CD4-positive, alpha-beta memory T cell (primary cell): ENCODE results near the gene LRRC53. TPM values are rescaled to one million over a fixed set of nuclear protein-coding genes. Genes with fewer than 3 reads are reported as not detected.

ENCODE experiments used
- CTCF ChIA-PET: fragments of 350-600 bp; sonication (Branson Sonifier 250); formaldehyde crosslinking; loops from one replicate; lab custom pipeline; 2021; ENCODE audit warnings: inconsistent platforms; ENCODE audit not compliant: partially characterized antibody; lab: Charles Lee
- POLR2A ChIA-PET: fragments of 350-600 bp; sonication (Branson Sonifier 250); formaldehyde crosslinking; loops from one replicate; lab custom pipeline; 2021; ENCODE audit not compliant: partially characterized antibody; lab: Charles Lee
- DNase-seq, 5 donors: peaks; one replicate each; pipeline versions ENCODE4 v3.0.0 to v3.0.0-alpha.2; 2020 to 2022; ENCODE audit warnings: mixed read lengths in 1 of 5
- H3K27ac ChIP-seq: one replicate; pipeline ENCODE4 v1.7.0; 2013; ENCODE audit warnings: low read depth, low read length
- H3K27me3 ChIP-seq: 2 replicates; pipeline ENCODE4 v1.7.0; 2013; ENCODE audit warnings: mild to moderate bottlenecking, low read length, moderate library complexity; ENCODE audit not compliant: insufficient read depth
- H3K36me3 ChIP-seq: 2 replicates; pipeline ENCODE4 v1.7.0; 2013; ENCODE audit warnings: mild to moderate bottlenecking, low read length, moderate library complexity; ENCODE audit not compliant: insufficient read depth
- H3K4me1 ChIP-seq: 2 replicates; pipeline ENCODE4 v1.7.0; 2013; ENCODE audit warnings: mild to moderate bottlenecking, low read length, moderate library complexity; ENCODE audit not compliant: insufficient read depth
- H3K4me3 ChIP-seq, 2 donors: one replicate each; pipeline ENCODE4 v1.7.0; 2013; ENCODE audit warnings: low read length in 2 of 2, mild to moderate bottlenecking in 1 of 2
- H3K9me3 ChIP-seq, 2 donors: one replicate each; pipeline ENCODE4 v1.7.0; 2013; ENCODE audit warnings: low read length in 2 of 2, control low read depth in 1 of 2; ENCODE audit not compliant: control insufficient read depth in 1 of 2
- H3K27ac Mint-ChIP-seq, 7 donors: one replicate each; pipeline ENCODE4 v1.8.0; 2020 to 2021; ENCODE audit warnings: mixed read lengths in 7 of 7, mild to moderate bottlenecking in 6 of 7, inconsistent platforms in 3 of 7, moderate library complexity in 3 of 7
- H3K27me3 Mint-ChIP-seq, 2 donors: one replicate each; pipeline ENCODE4 v1.8.0; 2020 to 2021; ENCODE audit warnings: mixed read lengths in 2 of 2
- H3K36me3 Mint-ChIP-seq, 2 donors: one replicate each; pipeline ENCODE4 v1.8.0; 2020 to 2021; ENCODE audit warnings: mixed read lengths in 2 of 2, inconsistent platforms in 1 of 2, mild to moderate bottlenecking in 1 of 2
- H3K4me1 Mint-ChIP-seq, 4 donors: one replicate each; pipeline ENCODE4 v1.8.0; 2020 to 2021; ENCODE audit warnings: mixed read lengths in 4 of 4, mild to moderate bottlenecking in 1 of 4
- H3K4me3 Mint-ChIP-seq, 8 donors: one replicate each; pipeline ENCODE4 v1.8.0; 2020 to 2021; ENCODE audit warnings: mixed read lengths in 8 of 8, mild to moderate bottlenecking in 7 of 8, moderate library complexity in 6 of 8, inconsistent platforms in 3 of 8
- H3K9me3 Mint-ChIP-seq, 8 donors: one replicate each; pipeline ENCODE4 v1.8.0; 2020 to 2021; ENCODE audit warnings: mixed read lengths in 8 of 8, mild to moderate bottlenecking in 5 of 8, inconsistent platforms in 3 of 8, moderate library complexity in 1 of 8
- intact Hi-C: fragments of 100-400 bp; cut with micrococcal nuclease; formaldehyde crosslinking; loops from one replicate; pipeline ENCODE4 v1.15.1; 2023
- polyA plus RNA-seq, 2 donors: library from polyadenylated mRNA; unstranded; fragments of 300-500 nt; fragmentation: Illumina TruSeq; gene quantifications; one replicate each; pipeline ENCODE4 v1.2.3, GENCODE V29; 2021
- total RNA-seq, 2 experiments: library from RNA; stranded (reverse); gene quantifications; one replicate each; pipeline ENCODE4 v1.2.3, GENCODE V29; 2021

LRRC53 gene
- total and polyA plus RNA-seq, 4 experiments from 2014 or later: not detected

GRCh38 chr1:74420467-74420866 lies 91.9 kb downstream of the LRRC53 start:
- H3K27me3 Mint-ChIP-seq: peaks cover 0 to 2% of the 10 kb centered on the region in 2 donors
- no peak overlapping the region for H3K27ac Mint-ChIP-seq
- H3K36me3 ChIP-seq: no peaks in the 10 kb centered on the region
- no peaks in the 10 kb centered on the region for H3K9me3 ChIP-seq
- CTCF ChIA-PET: no interaction called here
- H3K4me3 ChIP-seq: no peak overlapping the region
- no peaks in the 10 kb centered on the region for H3K4me1 ChIP-seq
- no peaks in the 10 kb centered on the region for H3K36me3 Mint-ChIP-seq
- H3K9me3 Mint-ChIP-seq: peaks cover 0 to 6% (median under 1%) of the 10 kb centered on the region in 8 donors
- no peaks in the 10 kb centered on the region for H3K27me3 ChIP-seq
- DNase-seq: no peak
- POLR2A ChIA-PET: no interaction called here
- H3K27ac ChIP-seq: no peak overlapping the region
- no peaks in the 10 kb centered on the region for H3K4me1 Mint-ChIP-seq
- H3K4me3 Mint-ChIP-seq: no peak overlapping the region
- intact Hi-C loops: no loop called here

Other genes with a start within 250 kb of the LRRC53 start
- not detected for gene ERICH3, start 161.2 kb upstream of the LRRC53 start, total RNA-seq
- gene ERICH3, start 161.2 kb upstream of the LRRC53 start, polyA plus RNA-seq: not detected
- 10 to 100 TPM; 18.4 to 19.1 TPM for gene CRYZ, start 220.4 kb upstream of the LRRC53 start, total RNA-seq
- gene CRYZ, start 220.4 kb upstream of the LRRC53 start, polyA plus RNA-seq: 10 to 100 TPM; 55.6 to 66.9 TPM
- 10 to 100 TPM; 17.0 to 19.9 TPM for gene TYW3, start 220.5 kb upstream of the LRRC53 start, total RNA-seq
- gene TYW3, start 220.5 kb upstream of the LRRC53 start, polyA plus RNA-seq: 10 to 100 TPM in 1 of 2 donors, 1 to 10 TPM in 1; 7.3 to 12.9 TPM